ENCODE results near the gene SPC24.

DNA sequence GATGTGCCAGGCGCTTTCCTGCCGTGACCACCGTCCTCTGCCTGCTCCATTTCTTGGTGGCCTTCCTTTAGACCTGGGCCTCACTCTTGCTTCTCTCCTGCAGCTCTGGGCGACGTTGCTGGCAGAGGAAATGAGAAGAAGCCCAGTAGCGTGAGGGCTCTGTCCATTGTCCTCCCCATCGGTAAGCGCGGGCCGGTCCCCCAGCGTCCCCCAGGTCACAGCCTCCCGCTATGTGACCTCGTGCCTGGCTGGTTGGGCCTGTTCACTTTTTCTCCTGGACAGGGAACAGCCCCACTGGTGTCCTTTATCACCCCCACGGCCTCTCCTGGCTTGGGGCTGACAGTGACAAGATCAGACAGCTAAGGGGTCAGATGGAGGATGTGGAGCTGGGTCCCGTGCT lies 27.7 kb downstream of the SPC24 start:
- TF ChIP-seq, protein P1, sequence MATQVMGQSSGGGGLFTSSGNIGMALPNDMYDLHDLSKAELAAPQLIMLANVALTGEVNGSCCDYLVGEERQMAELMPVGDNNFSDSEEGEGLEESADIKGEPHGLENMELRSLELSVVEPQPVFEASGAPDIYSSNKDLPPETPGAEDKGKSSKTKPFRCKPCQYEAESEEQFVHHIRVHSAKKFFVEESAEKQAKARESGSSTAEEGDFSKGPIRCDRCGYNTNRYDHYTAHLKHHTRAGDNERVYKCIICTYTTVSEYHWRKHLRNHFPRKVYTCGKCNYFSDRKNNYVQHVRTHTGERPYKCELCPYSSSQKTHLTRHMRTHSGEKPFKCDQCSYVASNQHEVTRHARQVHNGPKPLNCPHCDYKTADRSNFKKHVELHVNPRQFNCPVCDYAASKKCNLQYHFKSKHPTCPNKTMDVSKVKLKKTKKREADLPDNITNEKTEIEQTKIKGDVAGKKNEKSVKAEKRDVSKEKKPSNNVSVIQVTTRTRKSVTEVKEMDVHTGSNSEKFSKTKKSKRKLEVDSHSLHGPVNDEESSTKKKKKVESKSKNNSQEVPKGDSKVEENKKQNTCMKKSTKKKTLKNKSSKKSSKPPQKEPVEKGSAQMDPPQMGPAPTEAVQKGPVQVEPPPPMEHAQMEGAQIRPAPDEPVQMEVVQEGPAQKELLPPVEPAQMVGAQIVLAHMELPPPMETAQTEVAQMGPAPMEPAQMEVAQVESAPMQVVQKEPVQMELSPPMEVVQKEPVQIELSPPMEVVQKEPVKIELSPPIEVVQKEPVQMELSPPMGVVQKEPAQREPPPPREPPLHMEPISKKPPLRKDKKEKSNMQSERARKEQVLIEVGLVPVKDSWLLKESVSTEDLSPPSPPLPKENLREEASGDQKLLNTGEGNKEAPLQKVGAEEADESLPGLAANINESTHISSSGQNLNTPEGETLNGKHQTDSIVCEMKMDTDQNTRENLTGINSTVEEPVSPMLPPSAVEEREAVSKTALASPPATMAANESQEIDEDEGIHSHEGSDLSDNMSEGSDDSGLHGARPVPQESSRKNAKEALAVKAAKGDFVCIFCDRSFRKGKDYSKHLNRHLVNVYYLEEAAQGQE (IDR thresholded peaks at IDR 0.05; ENCODE audit: low read depth, low read length), result no peak
- TF ChIP-seq, protein P2, sequence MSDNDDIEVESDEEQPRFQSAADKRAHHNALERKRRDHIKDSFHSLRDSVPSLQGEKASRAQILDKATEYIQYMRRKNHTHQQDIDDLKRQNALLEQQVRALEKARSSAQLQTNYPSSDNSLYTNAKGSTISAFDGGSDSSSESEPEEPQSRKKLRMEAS (IDR thresholded peaks at IDR 0.05; ENCODE audit: low read depth), result no peak
- no peak for TF ChIP-seq MEF2A (IDR thresholded peaks at IDR 0.05; ENCODE audit: borderline replicate concordance, low read depth)
- TF ChIP-seq, protein P3, sequence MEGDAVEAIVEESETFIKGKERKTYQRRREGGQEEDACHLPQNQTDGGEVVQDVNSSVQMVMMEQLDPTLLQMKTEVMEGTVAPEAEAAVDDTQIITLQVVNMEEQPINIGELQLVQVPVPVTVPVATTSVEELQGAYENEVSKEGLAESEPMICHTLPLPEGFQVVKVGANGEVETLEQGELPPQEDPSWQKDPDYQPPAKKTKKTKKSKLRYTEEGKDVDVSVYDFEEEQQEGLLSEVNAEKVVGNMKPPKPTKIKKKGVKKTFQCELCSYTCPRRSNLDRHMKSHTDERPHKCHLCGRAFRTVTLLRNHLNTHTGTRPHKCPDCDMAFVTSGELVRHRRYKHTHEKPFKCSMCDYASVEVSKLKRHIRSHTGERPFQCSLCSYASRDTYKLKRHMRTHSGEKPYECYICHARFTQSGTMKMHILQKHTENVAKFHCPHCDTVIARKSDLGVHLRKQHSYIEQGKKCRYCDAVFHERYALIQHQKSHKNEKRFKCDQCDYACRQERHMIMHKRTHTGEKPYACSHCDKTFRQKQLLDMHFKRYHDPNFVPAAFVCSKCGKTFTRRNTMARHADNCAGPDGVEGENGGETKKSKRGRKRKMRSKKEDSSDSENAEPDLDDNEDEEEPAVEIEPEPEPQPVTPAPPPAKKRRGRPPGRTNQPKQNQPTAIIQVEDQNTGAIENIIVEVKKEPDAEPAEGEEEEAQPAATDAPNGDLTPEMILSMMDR (IDR thresholded peaks at IDR 0.05), result no peak
- no peak for TF ChIP-seq RXRA (IDR thresholded peaks at IDR 0.05; ENCODE audit: borderline replicate concordance, low read depth)
- TF ChIP-seq MXI1 (IDR thresholded peaks at IDR 0.05; ENCODE audit: low read depth, low read length), result no peak
- no peak for TF ChIP-seq EP300 (IDR thresholded peaks at IDR 0.05; ENCODE audit: borderline replicate concordance in 1 of 2, low read depth in 1 of 2, low read length in 1 of 2)
- no peak for TF ChIP-seq GABPA (IDR thresholded peaks at IDR 0.05; ENCODE audit: low read depth)
- no peak for TF ChIP-seq NRF1 (IDR thresholded peaks at IDR 0.05; ENCODE audit: low read depth, low read length)
- TF ChIP-seq CHD2 (IDR thresholded peaks at IDR 0.05; ENCODE audit: low read length, partially characterized antibody), result no peak
- TF ChIP-seq GATA2 (CRISPR knock-in tag; IDR thresholded peaks at IDR 0.05), result no peak
- TF ChIP-seq FOXM1 (IDR thresholded peaks at IDR 0.05; ENCODE audit: low read depth), result no peak
- TF ChIP-seq YY1 (IDR thresholded peaks at IDR 0.05; ENCODE audit: low read depth), result no peak
- TF ChIP-seq TAF1 (IDR thresholded peaks at IDR 0.05; ENCODE audit: borderline replicate concordance, low read depth, low read length), result no peak
